Measurements from ENCODE around the gene ZNF844.
"Not testable (repeated sequence)": the region's sequence is repeated elsewhere in the genome, so short reads cannot be mapped to it uniquely, and the experiment has no call there.

DNA sequence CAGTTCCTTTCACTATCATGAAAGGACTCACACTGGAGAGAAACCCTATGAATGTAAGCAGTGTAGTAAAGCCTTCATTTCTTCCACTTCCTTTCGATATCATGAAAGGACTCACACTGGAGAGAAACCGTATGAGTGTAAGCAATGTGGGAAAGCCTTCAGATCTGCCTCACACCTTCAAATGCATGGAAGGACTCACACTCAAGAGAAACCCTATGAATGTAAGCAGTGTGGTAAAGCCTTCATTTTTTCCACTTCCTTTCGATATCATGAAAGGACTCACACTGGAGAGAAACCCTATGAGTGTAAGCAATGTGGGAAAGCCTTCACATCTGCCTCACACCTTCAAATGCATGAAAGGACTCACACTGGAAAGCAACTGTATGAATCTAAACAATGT is 11.8 kb downstream of the ZNF844 start:
- not testable (repeated sequence) for TF ChIP-seq EP300, CTCF, POLR2AphosphoS5, POLR2A (IDR thresholded peaks at IDR 0.05)
